NT2/D1 (cell line): ENCODE data around the gene C9orf50.

Source experiments
- DNase-seq: peaks from one replicate; pipeline ENCODE4 v3.0.0-alpha.2; 2011; ENCODE audit warnings: low read depth, low spot score
- H3K27me3 ChIP-seq: 2 replicates; pipeline ENCODE4 v1.6.0; 2011; ENCODE audit warnings: mild to moderate bottlenecking; ENCODE audit not compliant: insufficient read length, insufficient read depth
- H3K36me3 ChIP-seq: 2 replicates; pipeline ENCODE4 v1.6.1; 2011; ENCODE audit warnings: mild to moderate bottlenecking, low read length, mixed read lengths; ENCODE audit not compliant: insufficient read depth, insufficient read length
- H3K4me1 ChIP-seq: 2 replicates; pipeline ENCODE4 v1.5.1; 2011; ENCODE audit not compliant: insufficient read depth, insufficient read length
- H3K4me3 ChIP-seq: 2 replicates; pipeline ENCODE4 v1.5.1; 2011; ENCODE audit warnings: low read depth; ENCODE audit not compliant: insufficient read length
- H3K9ac ChIP-seq: 2 replicates; pipeline ENCODE4 v1.6.0; 2011; ENCODE audit warnings: low read depth; ENCODE audit not compliant: insufficient read length
- H3K9me3 ChIP-seq: 2 replicates; pipeline ENCODE4 v1.5.1; 2011; ENCODE audit warnings: mild to moderate bottlenecking, low read length; ENCODE audit not compliant: insufficient read depth
- SUZ12 ChIP-seq: IDR thresholded peaks from 2 replicates; pipeline ENCODE4 v1.6.1; 2011; ENCODE audit not compliant: insufficient read length, insufficient read depth; ENCODE audit errors: extremely low read depth
- YY1 ChIP-seq: IDR thresholded peaks from 2 replicates; pipeline ENCODE4 v1.6.1; 2011; ENCODE audit not compliant: insufficient read length, insufficient read depth
- ZNF274 ChIP-seq: IDR thresholded peaks from 2 replicates; pipeline ENCODE4 v1.6.1; 2011; ENCODE audit warnings: mild to moderate bottlenecking, low read depth, low read length

The C9orf50 gene

DNA sequence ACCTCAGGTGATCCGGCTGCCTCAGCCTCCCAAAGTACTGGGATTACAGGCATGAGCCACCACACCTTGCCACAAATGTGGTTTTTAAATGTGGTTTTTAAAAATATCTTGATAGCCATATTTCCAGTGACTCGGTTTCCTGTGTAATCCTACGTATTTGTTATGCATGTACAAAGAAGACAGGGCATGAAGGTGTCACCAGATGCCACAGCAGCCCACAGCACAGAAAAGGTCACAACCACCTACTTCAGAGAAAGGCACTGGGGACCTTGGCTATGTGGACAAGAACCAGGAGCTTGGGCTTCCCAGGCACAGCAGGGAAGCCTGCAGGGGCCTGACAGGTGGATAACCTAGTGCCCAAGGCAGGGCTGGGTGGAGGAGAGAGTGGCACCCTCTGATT lies 38.0 kb downstream of the C9orf50 start:
- Histone ChIP-seq H3K27me3 (no peaks in the 10 kb centered on the region), H3K4me3 (no peak overlapping the region), H3K4me1 (peaks cover 11% of the 10 kb centered on the region), H3K9me3 (no peaks in the 10 kb centered on the region), H3K36me3 (no peaks in the 10 kb centered on the region), H3K9ac (no peak overlapping the region)
- TF ChIP-seq YY1 (no peak), SUZ12 (no peak), ZNF274 (no peak)
- DNase-seq = no peak

- no peaks in the 10 kb centered on the region for H3K27me3 ChIP-seq
- H3K9ac ChIP-seq = no peak overlapping the region
- TF ChIP-seq YY1 (no peak), ZNF274 (no peak), SUZ12 (no peak)
- DNase-seq = no peak
- no peak overlapping the region for H3K4me3 ChIP-seq
- no peaks in the 10 kb centered on the region for H3K36me3 ChIP-seq
- no peaks in the 10 kb centered on the region for H3K9me3 ChIP-seq
- H3K4me1 ChIP-seq = peaks cover 10% of the 10 kb centered on the region
These were observed 39.3 kb downstream of the C9orf50 start for GRCh38 chr9:129581505-129582189.

DNA sequence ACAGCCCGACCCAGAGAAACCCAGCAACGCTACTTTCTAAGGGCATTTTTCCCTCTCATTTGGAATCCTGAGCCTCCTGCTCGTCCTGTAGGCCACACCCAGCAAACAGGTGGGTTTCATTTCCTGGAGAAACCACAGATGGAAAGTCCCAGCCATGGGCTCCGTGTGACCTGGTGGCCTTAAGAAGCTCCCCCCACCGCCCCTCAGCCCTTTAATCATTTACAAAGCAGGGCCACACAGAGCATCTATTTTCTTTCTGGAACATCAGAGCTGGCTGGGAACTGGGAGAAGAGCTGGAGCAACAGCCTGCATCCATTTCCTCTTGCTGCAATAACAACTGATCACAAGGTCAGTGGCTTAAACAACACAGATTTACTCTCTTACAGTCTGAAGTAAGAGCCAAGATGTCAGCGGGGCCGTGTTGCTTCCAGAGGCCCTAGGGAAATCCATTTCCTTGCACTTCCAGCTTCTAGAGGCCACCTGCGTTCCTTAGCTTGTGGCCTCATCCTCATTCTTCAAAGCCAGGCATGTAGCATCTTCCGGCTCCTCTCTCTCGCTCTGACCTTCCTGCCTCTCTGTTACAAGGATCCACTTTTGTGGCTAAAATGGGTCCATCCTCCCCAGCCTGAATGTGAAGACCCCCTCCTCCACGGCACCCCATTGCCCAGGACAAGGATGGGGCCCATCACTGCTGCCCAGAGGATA lies 40.5 kb downstream of the C9orf50 start:
- H3K4me1 ChIP-seq = peaks cover 21% of the 10 kb centered on the region
- no peak overlapping the region for H3K9ac ChIP-seq
- H3K4me3 ChIP-seq = no peak overlapping the region
- no peaks in the 10 kb centered on the region for H3K36me3 ChIP-seq
- H3K9me3 ChIP-seq = no peaks in the 10 kb centered on the region
- no peaks in the 10 kb centered on the region for H3K27me3 ChIP-seq
- TF ChIP-seq SUZ12 = no peak
- no peak for TF ChIP-seq ZNF274
- TF ChIP-seq YY1 = no peak
- DNase-seq = no peak

DNA sequence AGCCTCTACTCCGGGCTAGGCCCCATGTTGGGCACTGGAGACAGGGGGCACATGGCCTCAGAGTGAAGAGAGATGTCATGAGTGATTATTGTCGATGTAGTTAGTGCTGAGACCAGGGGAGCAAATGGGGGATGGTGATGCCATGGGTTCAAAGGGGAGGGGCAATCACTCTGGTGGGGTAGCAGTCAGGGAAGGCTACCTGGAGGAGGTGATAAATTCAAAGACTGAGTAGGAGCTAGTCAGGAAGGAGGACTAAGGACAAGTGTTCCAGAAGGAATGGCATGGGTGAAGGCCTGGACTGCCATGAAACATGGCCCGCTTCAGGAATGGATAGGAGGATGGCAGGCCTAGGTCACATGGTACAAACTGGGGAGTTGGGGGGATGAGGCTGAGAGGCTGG lies 41.6 kb downstream of the C9orf50 start:
- Histone ChIP-seq H3K4me1 (peaks cover 19% of the 10 kb centered on the region), H3K27me3 (no peaks in the 10 kb centered on the region), H3K9me3 (no peaks in the 10 kb centered on the region), H3K9ac (no peak overlapping the region), H3K36me3 (no peaks in the 10 kb centered on the region), H3K4me3 (no peak overlapping the region)
- DNase-seq = no peak
- TF ChIP-seq YY1 (no peak), SUZ12 (no peak), ZNF274 (no peak)

DNA sequence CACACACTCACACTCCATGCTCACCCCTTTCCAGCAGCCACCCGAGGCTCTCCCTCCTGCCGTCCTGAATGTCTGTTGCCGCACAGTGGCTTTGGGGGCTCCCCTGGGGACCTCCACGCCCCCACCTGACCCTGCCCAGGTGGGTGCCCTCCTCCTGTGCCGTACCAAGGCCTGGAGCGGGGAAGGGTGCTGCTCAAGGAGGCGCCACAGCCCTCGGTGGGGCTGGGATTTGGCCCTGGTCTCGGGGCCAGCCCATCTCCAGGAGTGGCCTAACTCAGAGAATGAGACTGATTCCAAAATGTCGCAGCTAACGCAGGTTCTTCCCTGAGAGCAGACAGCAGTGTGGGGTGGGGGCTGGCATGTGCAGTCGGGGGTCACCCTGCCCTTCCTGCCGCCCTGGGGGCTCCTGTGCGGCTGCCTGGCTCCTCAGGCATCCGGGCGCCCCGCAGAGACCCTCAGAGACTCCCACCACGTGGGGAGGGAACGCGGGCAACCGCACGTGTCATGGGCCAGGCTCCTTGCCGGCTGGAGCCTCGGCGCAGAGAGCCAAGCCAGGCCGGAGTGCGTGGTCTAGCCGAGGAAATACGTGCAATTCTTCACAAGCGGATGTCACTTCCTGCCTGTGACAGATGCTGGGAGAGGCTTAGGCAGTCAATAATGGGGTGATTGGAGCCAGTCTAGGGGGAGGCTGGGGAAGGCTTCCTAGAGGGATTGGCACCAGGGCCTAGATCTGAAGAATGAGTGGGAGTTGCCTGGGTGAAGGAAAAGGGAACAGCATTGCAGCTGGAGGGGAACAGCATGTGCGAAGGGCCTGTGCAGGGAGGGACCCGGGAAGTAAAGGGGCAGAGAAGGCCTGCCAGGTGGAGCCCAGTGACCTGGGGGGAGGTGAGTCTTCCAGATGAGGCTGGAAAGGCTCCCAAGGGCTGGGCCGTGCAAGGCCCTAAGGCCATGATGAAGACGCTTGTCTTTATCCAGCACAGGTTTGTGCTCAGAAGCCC lies 44.1 kb downstream of the C9orf50 start:
- Histone ChIP-seq H3K9ac (peak overlapping the region; percentile 42), H3K4me3 (no peak overlapping the region), H3K9me3 (peaks cover 15% of the 10 kb centered on the region; the same call in 1 of the 2 replicates), H3K36me3 (no peaks in the 10 kb centered on the region), H3K27me3 (no peaks in the 10 kb centered on the region), H3K4me1 (peaks cover 21% of the 10 kb centered on the region)
- no peak for DNase-seq
- TF ChIP-seq YY1 = no peak
- TF ChIP-seq SUZ12 = no peak
- no peak for TF ChIP-seq ZNF274

DNA sequence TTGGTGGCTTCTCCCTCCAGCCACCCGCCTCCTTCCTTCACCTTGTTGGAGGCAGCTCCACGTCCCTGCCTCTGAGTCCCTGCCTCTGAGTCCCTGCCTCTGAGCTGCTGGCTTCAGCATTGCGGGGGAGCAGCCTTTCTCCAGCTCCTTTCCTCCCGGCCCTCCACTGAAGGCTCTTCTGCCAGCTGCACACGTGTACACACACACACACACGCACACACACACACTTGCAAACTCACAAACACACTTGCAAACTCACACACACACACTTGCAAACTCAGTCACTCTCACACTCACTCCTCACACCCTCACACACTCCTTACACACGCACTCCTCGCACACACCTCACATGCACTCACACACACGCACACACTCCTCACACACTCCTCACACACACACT lies 45.1 kb downstream of the C9orf50 start:
- H3K4me1 ChIP-seq = peaks cover 25% of the 10 kb centered on the region
- H3K4me3 ChIP-seq = no peak overlapping the region
- no peak overlapping the region for H3K9ac ChIP-seq
- TF ChIP-seq SUZ12 (no peak), ZNF274 (no peak), YY1 (no peak)
- DNase-seq = no peak
- H3K9me3 ChIP-seq = peaks cover 15% of the 10 kb centered on the region; the same call in 1 of the 2 replicates
- no peaks in the 10 kb centered on the region for H3K36me3 ChIP-seq
- H3K27me3 ChIP-seq = no peaks in the 10 kb centered on the region
